PC-3 (cell line): ENCODE results near the gene METTL24. TPM values are rescaled to one million over a fixed set of nuclear protein-coding genes. Genes with fewer than 3 reads are reported as not detected.

Experiments
- ATAC-seq: fragments of 200-7000 bp; cut with Tn5 transposase; 2 replicates; pipeline ENCODE4 v1.9.1; 2020; ENCODE audit warnings: mild to moderate bottlenecking, moderate library complexity
- BruUV-seq: library from RNA; stranded (reverse); fragments of 400-500 nt; replicated peaks from 2 replicates; lab custom pipeline; 2021; lab: Mats Ljungman, UMichigan
- CTCF ChIA-PET: fragments of 300-600 bp; sonication (Branson Sonifier 250); formaldehyde crosslinking; loops from one replicate; lab custom pipeline; 2022; ENCODE audit warnings: antibody characterized with exemption; lab: Charles Lee
- POLR2A ChIA-PET: fragments of 300-600 bp; sonication (Branson Sonifier 250); formaldehyde crosslinking; loops from one replicate; lab custom pipeline; 2022; ENCODE audit warnings: antibody characterized with exemption; ENCODE audit not compliant: unreplicated experiment; lab: Charles Lee
- DNase-seq: peaks from one replicate; pipeline ENCODE4 v3.0.0-alpha.2; 2015
- H2AFZ ChIP-seq: fragments of 300-600 bp; sonication (generic); 2 replicates; pipeline ENCODE4 v1.6.0; 2016; ENCODE audit warnings: antibody characterized with exemption, low read length
- H3F3A ChIP-seq: fragments of 300-600 bp; sonication (generic); one replicate; pipeline ENCODE4 v1.6.0; 2017; ENCODE audit warnings: antibody characterized with exemption, low read length, control low read depth, mild to moderate bottlenecking; ENCODE audit not compliant: unreplicated experiment
- H3K27ac ChIP-seq: fragments of 300-600 bp; sonication (generic); 2 replicates; pipeline ENCODE4 v1.5.1; 2016; ENCODE audit warnings: mild to moderate bottlenecking, low read length
- H3K27me3 ChIP-seq: fragments of 300-600 bp; sonication (generic); 2 replicates; pipeline ENCODE4 v1.6.1; 2016; ENCODE audit warnings: low read length, mixed read lengths
- H3K36me3 ChIP-seq: fragments of 300-600 bp; sonication (generic); 2 replicates; pipeline ENCODE4 v1.6.1; 2016; ENCODE audit warnings: low read depth, mixed run types, low read length, mixed read lengths
- H3K4me1 ChIP-seq: fragments of 300-600 bp; sonication (generic); 2 replicates; pipeline ENCODE4 v1.5.1; 2016; ENCODE audit warnings: low read length; ENCODE audit not compliant: insufficient read depth
- H3K4me2 ChIP-seq: fragments of 300-600 bp; sonication (generic); 2 replicates; pipeline ENCODE4 v1.6.0; 2016; ENCODE audit warnings: low read length
- H3K4me3 ChIP-seq: fragments of 300-600 bp; sonication (generic); 2 replicates; pipeline ENCODE4 v1.5.1; 2016; ENCODE audit warnings: mild to moderate bottlenecking, low read length, mixed read lengths
- H3K79me2 ChIP-seq: fragments of 300-600 bp; sonication (generic); 2 replicates; pipeline ENCODE4 v1.6.1; 2017; ENCODE audit warnings: low read length, mixed read lengths
- H3K9ac ChIP-seq: fragments of 300-600 bp; sonication (generic); 2 replicates; pipeline ENCODE4 v1.6.0; 2016; ENCODE audit warnings: mild to moderate bottlenecking, low read length
- H3K9me2 ChIP-seq: fragments of 300-600 bp; sonication (generic); replicated peaks from 2 replicates; pipeline ENCODE4 v1.6.1; 2016; ENCODE audit warnings: mixed run types, low read length, mixed read lengths
- H3K9me3 ChIP-seq: fragments of 300-600 bp; sonication (generic); 2 replicates; pipeline ENCODE4 v1.6.1; 2016; ENCODE audit warnings: low read length, mixed read lengths
- H4K20me1 ChIP-seq: fragments of 300-600 bp; sonication (generic); 2 replicates; pipeline ENCODE4 v1.6.1; 2016; ENCODE audit warnings: low read length, mixed read lengths
- EZH2 ChIP-seq: fragments of 300-600 bp; sonication (generic); IDR thresholded peaks from one replicate; pipeline ENCODE4 v1.6.1; 2017; ENCODE audit warnings: antibody characterized with exemption, mild to moderate bottlenecking, low read length; ENCODE audit not compliant: unreplicated experiment
- EZH2phosphoT487 ChIP-seq: fragments of 300-600 bp; sonication (generic); IDR thresholded peaks from 2 replicates; pipeline ENCODE4 v1.6.1; 2018; ENCODE audit warnings: mild to moderate bottlenecking, antibody characterized with exemption, low read length, borderline replicate concordance
- intact Hi-C: fragments of 100-400 bp; cut with micrococcal nuclease; formaldehyde crosslinking; loops from 2 replicates; pipeline ENCODE4 v1.9.0; 2023
- total RNA-seq: library from RNA; depleted of rRNA; stranded (reverse); fragments of >200 nt; gene quantifications from 2 replicates; pipeline ENCODE4 v1.2.3, GENCODE V29; 2014
- TF ChIP-seq, protein P1 (sequence below): fragments of 300-600 bp; sonication (generic); conservative IDR thresholded peaks from 2 replicates; pipeline ENCODE4 v1.5.1; 2017; ENCODE audit warnings: antibody characterized with exemption, low read depth, mild to moderate bottlenecking, low read length

The METTL24 gene
- total RNA-seq, 1 experiment from 2014 or later: not detected

DNA sequence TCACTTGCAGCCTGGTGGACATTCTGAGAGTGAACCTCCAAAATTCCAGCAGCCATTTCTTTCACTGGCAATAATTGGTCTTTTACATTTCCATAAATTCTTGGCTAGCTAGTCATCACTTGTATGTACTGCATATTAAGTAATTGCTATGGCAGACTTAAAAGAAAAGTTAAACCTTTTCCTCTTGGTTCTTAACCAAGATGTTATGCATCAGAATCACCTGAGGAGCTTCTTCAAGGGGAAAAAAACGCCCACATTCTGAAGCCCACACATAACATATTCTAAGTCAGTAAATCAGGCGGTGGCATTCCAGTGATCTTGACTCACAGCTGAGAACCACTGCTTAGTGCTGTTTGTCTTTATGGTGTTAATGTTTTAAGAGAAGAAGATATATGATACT, 140.9 kb downstream of the METTL24 start:
- DNase-seq (no peak), ATAC-seq (no peak)
- Histone ChIP-seq H3K4me2 (no peak overlapping the region), H3K27ac (no peak overlapping the region), H3K36me3 (peaks cover 13% of the 10 kb centered on the region; the same call in 1 of the 2 replicates), H3K27me3 (no peaks in the 10 kb centered on the region), H3K79me2 (no peaks in the 10 kb centered on the region), H3K4me3 (no peak overlapping the region), H3K4me1 (no peaks in the 10 kb centered on the region), H4K20me1 (no peaks in the 10 kb centered on the region), H3K9me3 (no peaks in the 10 kb centered on the region), H3K9ac (no peak overlapping the region), H2AFZ (no peak overlapping the region), H3K9me2 (no peaks in the 10 kb centered on the region), H3F3A (no peaks in the 10 kb centered on the region)
- CTCF ChIA-PET: no interaction called here
- intact Hi-C loops: no loop called here
- BruUV-seq: no TSS peak
- POLR2A ChIA-PET: no interaction called here
- TF ChIP-seq EZH2phosphoT487: no peak
- TF ChIP-seq EZH2: no peak
- TF ChIP-seq, protein P1, sequence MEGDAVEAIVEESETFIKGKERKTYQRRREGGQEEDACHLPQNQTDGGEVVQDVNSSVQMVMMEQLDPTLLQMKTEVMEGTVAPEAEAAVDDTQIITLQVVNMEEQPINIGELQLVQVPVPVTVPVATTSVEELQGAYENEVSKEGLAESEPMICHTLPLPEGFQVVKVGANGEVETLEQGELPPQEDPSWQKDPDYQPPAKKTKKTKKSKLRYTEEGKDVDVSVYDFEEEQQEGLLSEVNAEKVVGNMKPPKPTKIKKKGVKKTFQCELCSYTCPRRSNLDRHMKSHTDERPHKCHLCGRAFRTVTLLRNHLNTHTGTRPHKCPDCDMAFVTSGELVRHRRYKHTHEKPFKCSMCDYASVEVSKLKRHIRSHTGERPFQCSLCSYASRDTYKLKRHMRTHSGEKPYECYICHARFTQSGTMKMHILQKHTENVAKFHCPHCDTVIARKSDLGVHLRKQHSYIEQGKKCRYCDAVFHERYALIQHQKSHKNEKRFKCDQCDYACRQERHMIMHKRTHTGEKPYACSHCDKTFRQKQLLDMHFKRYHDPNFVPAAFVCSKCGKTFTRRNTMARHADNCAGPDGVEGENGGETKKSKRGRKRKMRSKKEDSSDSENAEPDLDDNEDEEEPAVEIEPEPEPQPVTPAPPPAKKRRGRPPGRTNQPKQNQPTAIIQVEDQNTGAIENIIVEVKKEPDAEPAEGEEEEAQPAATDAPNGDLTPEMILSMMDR: no peak

- no peak overlapping the region for H3K4me3 ChIP-seq
- POLR2A ChIA-PET: no interaction called here
- no peak overlapping the region for H2AFZ ChIP-seq
- H3K27ac ChIP-seq: no peak overlapping the region
- ATAC-seq (no peak), DNase-seq (no peak)
- H3K27me3 ChIP-seq: no peaks in the 10 kb centered on the region
- TF ChIP-seq, protein P1: no peak
- TF ChIP-seq EZH2 (no peak), EZH2phosphoT487 (no peak)
- no peak overlapping the region for H3K9ac ChIP-seq
- H3K36me3 ChIP-seq: peaks cover 18% of the 10 kb centered on the region; the same call in 1 of the 2 replicates
- intact Hi-C loops: no loop called here
- no peaks in the 10 kb centered on the region for H3K4me1 ChIP-seq
- H3F3A ChIP-seq: no peaks in the 10 kb centered on the region
- CTCF ChIA-PET: no interaction called here
- no peaks in the 10 kb centered on the region for H4K20me1 ChIP-seq
- no peak overlapping the region for H3K4me2 ChIP-seq
- H3K9me3 ChIP-seq: no peaks in the 10 kb centered on the region
- BruUV-seq: no TSS peak
- no peaks in the 10 kb centered on the region for H3K9me2 ChIP-seq
- H3K79me2 ChIP-seq: no peaks in the 10 kb centered on the region
These were observed 142.0 kb downstream of the METTL24 start for GRCh38 chr6:110216140-110216539.

DNA sequence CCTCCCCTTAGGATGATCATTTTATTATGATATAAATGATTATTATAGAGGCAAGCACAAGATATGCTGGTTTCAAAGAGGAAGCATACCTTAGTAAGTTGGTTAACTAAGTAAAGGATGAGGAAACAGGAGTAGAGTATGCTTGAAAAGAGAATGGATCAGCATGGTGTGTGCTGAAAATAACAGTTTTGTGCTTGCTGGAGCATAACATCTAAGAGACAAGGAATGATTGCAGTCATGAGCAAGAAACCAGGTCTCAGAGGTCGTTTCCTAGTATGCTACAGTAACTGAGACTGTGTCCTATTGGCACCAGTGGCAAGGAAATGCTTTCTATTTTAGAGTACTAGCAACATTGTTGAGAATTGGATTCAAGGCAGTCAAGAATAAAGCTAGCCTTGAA, 143.8 kb downstream of the METTL24 start:
- no TSS peak for BruUV-seq
- H3K27me3 ChIP-seq: no peaks in the 10 kb centered on the region
- no peak overlapping the region for H3K9ac ChIP-seq
- H3K9me3 ChIP-seq: no peaks in the 10 kb centered on the region
- intact Hi-C loops: no loop called here
- H3K36me3 ChIP-seq: peaks cover 16% of the 10 kb centered on the region; the same call in 1 of the 2 replicates
- ChIA-PET POLR2A (no interaction called here), CTCF (no interaction called here)
- H3K79me2 ChIP-seq: no peaks in the 10 kb centered on the region
- no peaks in the 10 kb centered on the region for H3K4me1 ChIP-seq
- no peak overlapping the region for H2AFZ ChIP-seq
- H3F3A ChIP-seq: no peaks in the 10 kb centered on the region
- ATAC-seq (no peak), DNase-seq (no peak)
- no peaks in the 10 kb centered on the region for H4K20me1 ChIP-seq
- H3K27ac ChIP-seq: no peak overlapping the region
- H3K4me2 ChIP-seq: no peak overlapping the region
- no peak for TF ChIP-seq EZH2
- no peak for TF ChIP-seq EZH2phosphoT487
- TF ChIP-seq, protein P1: no peak
- no peak overlapping the region for H3K4me3 ChIP-seq
- H3K9me2 ChIP-seq: no peaks in the 10 kb centered on the region
